Heart right ventricle (tissue), 16 donors: ENCODE results near the gene SMYD3. TPM values are rescaled to one million over a fixed set of nuclear protein-coding genes. Genes with fewer than 3 reads are reported as not detected.

Source experiments
- ATAC-seq, 8 donors: fragments of 200-7000 bp; cut with Tn5 transposase; one replicate each; pipeline ENCODE4 v1.9.1; 2020; ENCODE audit warnings: mild to moderate bottlenecking in 8 of 8, moderate library complexity in 8 of 8, moderate number of reproducible peaks in 1 of 8
- DNase-seq, 2 donors: peaks; one replicate each; pipeline ENCODE4 v3.0.0-alpha.2; 2020
- H3K27ac ChIP-seq, 10 donors: fragments of 200-600 bp; sonication (generic) in 2 of 10; one replicate each; pipeline versions ENCODE4 v1.5.0 to v1.8.0; 2020 to 2022; ENCODE audit warnings: mild to moderate bottlenecking in 3 of 10
- H3K27me3 ChIP-seq, 7 donors: fragments of 200-600 bp; one replicate each; pipeline ENCODE4 v1.8.0; 2021 to 2022; ENCODE audit warnings: mild to moderate bottlenecking in 2 of 7
- H3K36me3 ChIP-seq, 9 donors: fragments of 200-600 bp; sonication (generic) in 1 of 9; one replicate each; pipeline versions ENCODE4 v1.5.0 to v1.8.0; 2020 to 2022; ENCODE audit warnings: mild to moderate bottlenecking in 2 of 9
- H3K4me1 ChIP-seq, 9 donors: fragments of 200-600 bp; sonication (generic) in 1 of 9; one replicate each; pipeline versions ENCODE4 v1.5.0 to v1.8.0; 2020 to 2022; ENCODE audit warnings: mild to moderate bottlenecking in 4 of 9
- H3K4me3 ChIP-seq, 10 donors: fragments of 200-600 bp; sonication (generic) in 2 of 10; one replicate each; pipeline versions ENCODE4 v1.5.0 to v1.8.0; 2020 to 2022; ENCODE audit warnings: mild to moderate bottlenecking in 7 of 10, moderate library complexity in 2 of 10
- H3K9me3 ChIP-seq, 11 donors: fragments of 200-600 bp in 10 of 11; sonication (generic) in 2 of 11; one replicate each; pipeline versions ENCODE4 v1.5.0 to v1.8.0; 2013 to 2022; ENCODE audit warnings: mild to moderate bottlenecking in 2 of 11, control low read depth in 1 of 11, moderate library complexity in 1 of 11
- CTCF ChIP-seq, 9 donors: fragments of 200-600 bp; sonication (generic) in 2 of 9; IDR thresholded peaks; one replicate each; pipeline versions ENCODE4 v1.5.0 to v1.8.0; 2021 to 2022; ENCODE audit warnings: antibody characterized with exemption in 9 of 9, mild to moderate bottlenecking in 5 of 9, moderate library complexity in 1 of 9
- WGBS, 2 donors: extraction: QIAGEN DNeasy Blood & Tissue Kit; methylation state at CpG; one replicate each; pipeline ENCODE4 v1.1.7; 2013; ENCODE audit warnings: inconsistent platforms in 1 of 2; 5-methylcytosine and 5-hydroxymethylcytosine counted together
- intact Hi-C, 10 donors: fragments of 100-400 bp; cut with DNase I; formaldehyde crosslinking; loops; one replicate each; pipeline versions ENCODE4 v1.11.1 to v1.14.2; 2022
- long read RNA-seq, 3 donors: library from polyadenylated mRNA; unstranded; transcript quantifications; one replicate each; pipeline ENCODE4 v2.0.0, GENCODE V29; 2020 to 2021
- polyA plus RNA-seq, 2 donors: library from polyadenylated mRNA; stranded (reverse); fragments of 200-250 nt; gene quantifications; one replicate each; pipeline ENCODE4 v1.2.3, GENCODE V29; 2013
- total RNA-seq, 10 donors: library from RNA; stranded (reverse); fragmentation: NEBNext Ultra II Directional in 3 of 10; extraction: Animal tissue kit (Norgen Biotek cat#: 25700) in 3 of 10; gene quantifications; one replicate each; pipeline versions ENCODE4 v1.2.1 to v1.2.4, GENCODE V29; 2021 to 2023
- donor health status: Arrhythmogenic right ventricular cardiomyopathy.
- donor health status: ischemic (EF 13 %, LVEDD 7.1; RV severe dilation, severe dysfunction).
- donor health status: healthy with polysubstance abuse.
- donor health status: DM: no; HTN: yes; CAD: no.
- donor health status: DM: no; HTN: no; CAD: no.
- donor health status: ischemic (EF 25% LVEDD 6.9; RV normal size, moderate dysfunction).
- donor health status: ischemic (EF 25% LVEDD 5.7; RV mildly dilated, moderate dysfunction).
- donor health status: healthy.
- donor health status: DM: yes; HTN: yes; CAD: no.
- donor health status: Ischemic cardiomyopathy.
- donor health status: ischemic (EF 35%, LVEDD 5.7; RV mildly dilated, moderate dysfunction).
- donor health status: nonischemic (EF 11% LVEDD 7.7; RV severe dilation, severe dysfunction).
- donor health status: DM: yes; HTN: yes; CAD: no.
- donor health status: PGD.
- donor health status: ischemic (EF 29% LVEDD 5.4; RV normal size, mild dysfunction).
- donor health status: nonischemic (EF 23%, LVEDD 6.1; RV moderate dilation, normal function).

SMYD3 gene
- total RNA-seq = 10 to 100 TPM in 3 of 10 donors, 1 to 10 TPM in 7; 6.1 to 13.9 (median 8.1) TPM
- polyA plus RNA-seq = 10 to 100 TPM in 1 of 2 donors, 1 to 10 TPM in 1; 5.9 to 10.0 TPM
- long read RNA-seq, donor 1, partial matches to known transcripts = 1 of 3 reads
- long read RNA-seq, donor 1, other reads (novel, unspliced or antisense) = 2 of 3 reads
- long read RNA-seq, donor 2, partial matches to known transcripts = 0 of 2 reads
- long read RNA-seq, donor 2, other reads (novel, unspliced or antisense) = 2 of 2 reads
- long read RNA-seq, donor 3, partial matches to known transcripts = 0 of 5 reads
- long read RNA-seq, donor 3, other reads (novel, unspliced or antisense) = 4 of 5 reads

DNA sequence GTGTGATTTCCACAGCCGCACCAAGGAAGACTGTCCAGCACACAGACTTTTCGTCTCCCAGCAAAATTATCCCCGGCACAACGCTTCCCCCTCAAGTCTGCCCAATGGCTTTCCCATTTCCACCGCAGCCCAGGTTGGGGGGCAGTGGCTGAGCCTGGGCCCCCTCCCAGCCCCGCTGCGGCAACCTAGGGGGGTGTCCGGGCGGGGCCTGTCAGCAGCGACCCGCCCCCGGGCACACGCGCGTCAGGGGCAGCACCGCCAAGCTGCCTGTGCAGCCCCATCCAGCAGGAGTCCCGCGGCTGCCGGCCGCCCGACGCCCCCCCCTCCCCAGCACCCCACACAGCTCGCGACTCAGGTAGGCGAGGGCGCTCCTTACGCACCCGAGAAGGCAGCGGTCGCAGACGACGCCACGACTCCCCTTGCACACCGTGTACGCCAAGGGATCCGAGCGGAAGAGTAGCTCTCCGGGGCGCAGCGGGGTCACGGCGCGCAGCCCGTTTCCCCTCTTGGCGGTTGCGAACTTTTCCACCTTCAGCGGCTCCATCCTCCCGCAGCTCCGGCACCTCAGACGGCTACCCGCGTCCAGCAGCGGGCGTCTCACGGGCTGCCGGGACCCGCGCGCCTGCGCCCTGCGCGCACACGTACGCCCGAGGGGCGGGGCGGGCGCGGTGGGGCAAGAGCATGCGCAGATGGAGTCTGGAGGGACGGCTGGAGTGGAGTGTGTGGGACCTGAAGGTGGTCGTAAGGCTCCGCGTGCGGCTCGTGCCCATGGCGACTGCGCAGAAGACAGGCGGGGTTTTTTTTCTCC is at the start of gene SMYD3:
Gene SMYD3, minus strand, starts transcription at position 606 of the 808 bp plus-strand sequence.
- 0 to 1% methylated on average over 71 to 79 of the region's 79 CpGs for WGBS, 2 donors
- ATAC-seq = peak; percentile 96 to 99 (median 98)

DNA sequence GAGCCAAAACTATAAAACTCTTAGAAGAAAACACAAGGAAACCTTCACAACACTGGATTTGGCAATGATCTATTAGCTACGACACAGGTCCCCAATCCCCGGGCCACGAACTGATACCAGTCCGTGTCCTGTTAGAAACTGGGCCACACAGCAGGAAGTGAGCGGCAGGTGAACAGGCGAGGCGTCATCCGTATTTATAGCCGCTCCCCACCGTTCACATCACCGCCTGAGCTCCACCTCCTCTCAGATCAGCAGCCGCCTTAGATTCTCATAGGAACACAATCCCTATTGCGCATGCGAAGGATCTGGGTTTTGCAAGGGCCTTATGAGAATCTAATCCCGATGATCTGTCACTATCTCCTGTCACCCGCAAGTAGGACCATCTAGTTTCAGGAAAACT is 47.1 kb upstream of the SMYD3 start:
- H3K27ac ChIP-seq = no peak overlapping the region
- intact Hi-C loops = no loop called here
- no peaks in the 10 kb centered on the region for H3K9me3 ChIP-seq
- DNase-seq = no peak
- no peaks in the 10 kb centered on the region for H3K4me1 ChIP-seq
- ATAC-seq = no peak
- no peak for TF ChIP-seq CTCF (IDR thresholded peaks at IDR 0.05)
- 94 to 97% methylated on average over 16 of the region's 16 CpGs for WGBS, 2 donors
- H3K36me3 ChIP-seq = peaks cover 0 to 100% (median 38%) of the 10 kb centered on the region in 9 donors
- no peak overlapping the region for H3K4me3 ChIP-seq
- H3K27me3 ChIP-seq = no peaks in the 10 kb centered on the region

More for the DNA sequence above, at the start of gene SMYD3:
- Histone ChIP-seq H3K9me3 (no peaks in the 10 kb centered on the region), H3K36me3 (no peaks in the 10 kb centered on the region), H3K27me3 (no peaks in the 10 kb centered on the region), H3K27ac (peak within 1 kb of the TSS in 9 of 10 donors; percentile 11 to 77 (median 49)), H3K4me3 (peak within 1 kb of the TSS; percentile 71 to 96 (median 86)), H3K4me1 (peaks cover 0 to 17% (median 8%) of the 10 kb centered on the region in 9 donors)
- peak; percentile 71 to 84 for DNase-seq
- TF ChIP-seq CTCF (IDR thresholded peaks at IDR 0.05) = peak in 4 of 9 donors; percentile 17 to 41 (median 36)
- intact Hi-C loops = loop anchor here in 3 of 10 donors (5.0 to 10.0 kb wide), 2 partner anchors 50 to 248 kb away; no protein-coding TSS in a partner anchor

- WGBS, 2 donors = 95 to 96% methylated on average over 6 of the region's 6 CpGs
- DNase-seq (no peak), ATAC-seq (no peak)
- no peaks in the 10 kb centered on the region for H3K27me3 ChIP-seq
- TF ChIP-seq CTCF (IDR thresholded peaks at IDR 0.05) = no peak
- no peak overlapping the region for H3K27ac ChIP-seq
- no peaks in the 10 kb centered on the region for H3K9me3 ChIP-seq
- no peak overlapping the region for H3K4me3 ChIP-seq
- H3K36me3 ChIP-seq = peaks cover 0 to 100% (median 48%) of the 10 kb centered on the region in 9 donors
- intact Hi-C loops = no loop called here
- peaks cover 0 to 3% (median 0%) of the 10 kb centered on the region in 9 donors for H3K4me1 ChIP-seq
These were observed 45.0 kb upstream of the SMYD3 start for GRCh38 chr1:246552110-246552509.

- DNase-seq (no peak), ATAC-seq (no peak)
- TF ChIP-seq CTCF (IDR thresholded peaks at IDR 0.05) = no peak
- intact Hi-C loops = no loop called here
- Histone ChIP-seq H3K36me3 (peaks cover 0 to 100% (median 40%) of the 10 kb centered on the region in 9 donors), H3K4me3 (no peak overlapping the region), H3K4me1 (peaks cover 0 to 3% (median 0%) of the 10 kb centered on the region in 9 donors), H3K9me3 (no peaks in the 10 kb centered on the region), H3K27ac (no peak overlapping the region), H3K27me3 (no peaks in the 10 kb centered on the region)
- WGBS, 2 donors = 69 to 71% methylated on average over 11 of the region's 11 CpGs
These were observed 43.3 kb upstream of the SMYD3 start for GRCh38 chr1:246550402-246550801.
